Spleen (tissue), 11 donors: ENCODE measurements around the gene MAN1C1. TPM values are rescaled to one million over a fixed set of nuclear protein-coding genes. Genes with fewer than 3 reads are reported as not detected.

Source experiments
- DNase-seq: peaks from one replicate; pipeline ENCODE4 v3.0.0-alpha.2; 2020
- H3K27ac ChIP-seq, 8 donors: fragments of 200-600 bp; sonication (generic) in 7 of 8; 1 replicate in 4 of 8; 2 replicates in 4 of 8; pipeline versions ENCODE4 v1.5.0 to v1.8.0; 2016 to 2021; ENCODE audit warnings: inconsistent platforms in 4 of 8, mild to moderate bottlenecking in 4 of 8, moderate library complexity in 1 of 8
- H3K27me3 ChIP-seq, 7 donors: fragments of 200-600 bp; sonication (generic) in 6 of 7; replicated peaks in 1 of 7; 1 replicate in 4 of 7; 2 replicates in 3 of 7; pipeline versions ENCODE4 v1.5.0 to v1.8.0; 2016 to 2021; ENCODE audit warnings: inconsistent platforms in 3 of 7, mild to moderate bottlenecking in 1 of 7
- H3K36me3 ChIP-seq, 6 donors: fragments of 200-600 bp; sonication (generic) in 5 of 6; 1 replicate in 4 of 6; 2 replicates in 2 of 6; pipeline versions ENCODE4 v1.5.0 to v1.8.0; 2016 to 2021; ENCODE audit warnings: inconsistent platforms in 2 of 6
- H3K4me1 ChIP-seq, 6 donors: fragments of 200-600 bp; sonication (generic) in 5 of 6; 1 replicate in 3 of 6; 2 replicates in 3 of 6; pipeline versions ENCODE4 v1.5.0 to v1.8.0; 2016 to 2021; ENCODE audit warnings: inconsistent platforms in 3 of 6
- H3K4me3 ChIP-seq, 8 donors: fragments of 200-600 bp; sonication (generic) in 7 of 8; 1 replicate in 4 of 8; 2 replicates in 4 of 8; pipeline versions ENCODE4 v1.5.0 to v1.8.0; 2016 to 2021; ENCODE audit warnings: inconsistent platforms in 4 of 8, mild to moderate bottlenecking in 4 of 8, moderate library complexity in 2 of 8
- H3K9me3 ChIP-seq, 8 donors: fragments of 200-600 bp; sonication (generic) in 7 of 8; 1 replicate in 4 of 8; 2 replicates in 4 of 8; pipeline versions ENCODE4 v1.5.0 to v1.8.0; 2016 to 2021; ENCODE audit warnings: inconsistent platforms in 4 of 8
- POLR2A ChIP-seq, 3 donors: fragments of 450-650 bp; IDR thresholded peaks; one replicate each; pipeline ENCODE4 v1.5.1; 2017; ENCODE audit warnings: antibody characterized with exemption in 3 of 3, mild to moderate bottlenecking in 1 of 3
- POLR2AphosphoS5 ChIP-seq, 3 donors: sonication (generic); formaldehyde crosslinking; IDR thresholded peaks; one replicate each; pipeline ENCODE4 v1.5.1; 2017; ENCODE audit warnings: antibody characterized with exemption in 3 of 3
- WGBS, 5 donors: extraction: QIAGEN DNeasy Blood & Tissue Kit in 3 of 5; methylation state at CpG; one replicate each; pipeline versions ENCODE4 v1.1.5 to v1.1.7; 2013 to 2018; 5-methylcytosine and 5-hydroxymethylcytosine counted together
- intact Hi-C: fragments of 100-400 bp; cut with DNase I; formaldehyde crosslinking; loops from one replicate; pipeline ENCODE4 v1.15.0; 2023; ENCODE audit warnings: low total_unique reads
- polyA plus RNA-seq, 3 donors: library from polyadenylated mRNA; stranded (reverse); fragments of 200-250 nt; gene quantifications; one replicate each; pipeline ENCODE4 v1.2.1, GENCODE V29; 2013
- total RNA-seq, 7 donors: library from RNA; depleted of rRNA in 3 of 7; stranded (reverse); fragments of >200 nt in 3 of 7; fragmentation: NEBNext Ultra II Directional in 4 of 7; extraction: Animal tissue kit (Norgen Biotek cat#: 25700) in 4 of 7; gene quantifications; one replicate each; pipeline versions ENCODE4 v1.1.0 to v1.2.1, GENCODE V29; 2016 to 2021
- TF ChIP-seq, protein P1 (sequence below), 11 experiments: fragments of 200-600 bp in 7 of 11; fragments of 450-650 bp in 4 of 11; sonication (generic) in 4 of 11; IDR thresholded peaks in 8 of 11; conservative IDR thresholded peaks in 3 of 11; 1 replicate in 7 of 11; 2 replicates in 4 of 11; pipeline versions ENCODE4 v1.4.0 to v1.8.0; 2016 to 2021; ENCODE audit warnings: antibody characterized with exemption in 11 of 11, inconsistent platforms in 4 of 11, mild to moderate bottlenecking in 1 of 11
- donor health status: healthy with polysubstance abuse.
- donor health status: DM: no; HTN: no; CAD: no; lungs with moderate emphysema.
- donor health status: DM: no; HTN: no; CAD: no.
- donor health status: Bipolar disorder and iron deficiency.
- donor health status: healthy.
- donor health status: DM: no; HTN: no; CAD: no.
- donor health status: DM: yes; HTN: yes; CAD: no.

The MAN1C1 gene
- total and polyA plus RNA-seq, 10 donors, result 4.6 to 54.3 (median 41.1) TPM

DNA sequence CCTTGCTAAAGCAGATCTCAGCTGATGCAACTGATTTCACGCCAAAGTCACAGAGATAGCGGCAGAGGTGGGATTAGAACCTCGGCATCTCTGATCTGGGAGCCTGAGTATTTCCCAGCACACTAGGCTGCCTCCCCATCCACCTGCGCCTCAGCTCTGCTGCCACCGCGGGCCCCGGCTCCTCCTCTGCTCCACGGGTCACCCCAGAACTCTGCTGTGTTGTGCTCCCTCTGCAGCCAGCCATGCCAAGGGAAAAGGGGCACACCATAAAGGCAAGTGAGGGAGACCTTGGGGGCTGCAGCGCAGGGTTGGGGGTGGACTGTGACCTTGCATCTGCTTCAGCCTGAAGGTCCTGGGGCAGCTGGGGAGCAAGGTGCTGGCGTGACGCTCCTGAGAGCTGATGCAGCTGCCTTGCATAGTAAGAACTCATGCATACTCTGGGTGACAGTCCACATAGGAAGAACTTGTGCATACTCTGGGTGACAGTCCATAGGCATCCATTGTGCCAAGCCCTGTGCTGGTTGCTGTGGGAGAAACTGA is 68.7 kb downstream of the MAN1C1 start:
- peaks cover 0 to 50% (median 13%) of the 10 kb centered on the region in 6 donors for H3K4me1 ChIP-seq
- intact Hi-C loops, result no loop called here

DNA sequence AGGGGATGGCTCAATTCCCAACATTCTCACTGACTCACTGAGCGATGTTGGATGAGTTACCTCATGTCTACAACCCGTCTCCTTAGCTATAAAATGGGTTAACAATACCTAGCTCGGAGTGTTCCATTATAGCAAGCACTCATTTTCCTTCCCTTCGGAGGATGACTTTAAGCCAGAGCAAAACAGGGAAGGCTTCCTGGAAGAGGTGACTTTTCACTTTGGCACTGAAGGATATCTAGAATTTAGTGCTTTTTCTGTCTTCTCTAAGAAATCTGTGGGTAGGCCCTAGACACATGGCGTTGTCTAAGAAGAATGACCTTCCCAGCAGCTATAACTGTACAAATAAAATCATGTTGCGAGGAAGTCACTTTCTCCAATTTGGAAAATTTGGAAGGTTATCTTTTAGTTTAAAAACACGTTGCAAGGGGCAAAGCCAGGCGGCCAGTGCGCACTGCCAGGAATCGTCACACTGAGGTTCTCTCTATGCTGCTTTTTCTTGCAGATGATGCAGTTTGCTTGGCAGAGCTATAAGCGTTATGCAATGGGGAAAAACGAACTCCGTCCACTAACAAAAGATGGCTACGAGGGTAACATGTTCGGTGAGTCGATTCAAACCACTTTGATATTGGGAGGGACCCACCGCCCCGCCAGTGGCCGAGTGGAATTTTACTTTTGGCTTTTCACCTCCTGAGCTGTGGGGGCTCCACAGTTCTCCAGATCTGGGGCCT is 69.5 kb downstream of the MAN1C1 start:
- intact Hi-C loops, result no loop called here
- TF ChIP-seq, protein P1, sequence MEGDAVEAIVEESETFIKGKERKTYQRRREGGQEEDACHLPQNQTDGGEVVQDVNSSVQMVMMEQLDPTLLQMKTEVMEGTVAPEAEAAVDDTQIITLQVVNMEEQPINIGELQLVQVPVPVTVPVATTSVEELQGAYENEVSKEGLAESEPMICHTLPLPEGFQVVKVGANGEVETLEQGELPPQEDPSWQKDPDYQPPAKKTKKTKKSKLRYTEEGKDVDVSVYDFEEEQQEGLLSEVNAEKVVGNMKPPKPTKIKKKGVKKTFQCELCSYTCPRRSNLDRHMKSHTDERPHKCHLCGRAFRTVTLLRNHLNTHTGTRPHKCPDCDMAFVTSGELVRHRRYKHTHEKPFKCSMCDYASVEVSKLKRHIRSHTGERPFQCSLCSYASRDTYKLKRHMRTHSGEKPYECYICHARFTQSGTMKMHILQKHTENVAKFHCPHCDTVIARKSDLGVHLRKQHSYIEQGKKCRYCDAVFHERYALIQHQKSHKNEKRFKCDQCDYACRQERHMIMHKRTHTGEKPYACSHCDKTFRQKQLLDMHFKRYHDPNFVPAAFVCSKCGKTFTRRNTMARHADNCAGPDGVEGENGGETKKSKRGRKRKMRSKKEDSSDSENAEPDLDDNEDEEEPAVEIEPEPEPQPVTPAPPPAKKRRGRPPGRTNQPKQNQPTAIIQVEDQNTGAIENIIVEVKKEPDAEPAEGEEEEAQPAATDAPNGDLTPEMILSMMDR (IDR thresholded peaks at IDR 0.05 in 8 of 11, conservative IDR thresholded peaks at IDR 0.05 in 3 of 11), result no peak
- TF ChIP-seq POLR2AphosphoS5 (IDR thresholded peaks at IDR 0.05) (no peak), POLR2A (IDR thresholded peaks at IDR 0.05) (no peak)
- Histone ChIP-seq H3K4me3 (no peak overlapping the region), H3K27ac (no peak overlapping the region), H3K27me3 (no peaks in the 10 kb centered on the region), H3K4me1 (peaks cover 0 to 59% (median 13%) of the 10 kb centered on the region in 6 donors), H3K9me3 (no peaks in the 10 kb centered on the region), H3K36me3 (peaks cover 0 to 9% (median 0%) of the 10 kb centered on the region in 6 donors)
- WGBS, 5 donors, result 85 to 96% (median 94%) methylated on average over 19 of the region's 19 CpGs
- DNase-seq, result peak; percentile 16

More for the DNA sequence above, 68.7 kb downstream of the MAN1C1 start:
- Histone ChIP-seq H3K4me3 (no peak overlapping the region), H3K36me3 (peaks cover 0 to 9% (median 0%) of the 10 kb centered on the region in 6 donors), H3K9me3 (no peaks in the 10 kb centered on the region), H3K27ac (no peak overlapping the region), H3K27me3 (no peaks in the 10 kb centered on the region)
- WGBS, 5 donors, result 89 to 94% (median 94%) methylated on average over 11 of the region's 11 CpGs
- peak; percentile 54 for DNase-seq
- no peak for TF ChIP-seq POLR2AphosphoS5 (IDR thresholded peaks at IDR 0.05)
- no peak for TF ChIP-seq POLR2A (IDR thresholded peaks at IDR 0.05)
- TF ChIP-seq, protein P1 (IDR thresholded peaks at IDR 0.05 in 8 of 11, conservative IDR thresholded peaks at IDR 0.05 in 3 of 11), result no peak

DNA sequence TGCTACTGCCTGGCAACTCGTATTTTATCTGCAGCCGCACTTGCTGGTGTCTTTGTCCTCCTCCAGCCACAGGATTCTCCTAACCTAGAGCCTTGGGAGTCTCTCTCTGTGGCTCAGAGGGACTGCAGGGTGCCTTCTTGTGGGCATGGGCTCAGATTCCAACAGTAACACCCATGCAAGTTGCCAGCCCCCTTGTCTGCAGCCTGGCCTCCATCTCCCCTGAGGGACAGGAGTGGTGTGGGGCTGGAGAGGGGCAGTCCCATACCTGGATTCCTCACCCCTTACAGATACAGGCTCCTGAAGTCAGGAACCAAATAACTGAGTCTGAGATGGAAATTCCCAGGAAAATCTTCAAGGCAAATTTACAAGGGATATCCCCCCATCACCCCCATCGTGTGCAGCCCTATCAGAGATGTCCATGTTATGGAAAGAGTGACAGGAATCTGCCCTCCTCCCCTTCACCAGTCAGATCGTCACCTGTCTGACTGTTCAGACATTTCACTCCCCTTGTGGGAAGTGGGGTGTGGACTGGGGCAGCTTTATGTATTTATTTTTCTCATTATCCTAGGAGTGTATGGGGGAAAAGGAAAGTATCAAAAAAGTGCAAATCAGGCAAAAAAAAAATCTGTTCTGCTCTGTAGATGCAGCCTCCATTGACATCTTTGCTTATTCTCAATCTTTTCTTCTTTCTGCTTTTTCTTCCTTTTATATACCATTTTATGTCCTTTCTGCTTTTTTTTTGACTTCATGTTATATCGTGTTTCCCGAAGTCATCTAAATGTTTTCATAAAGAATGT is 70.8 kb downstream of the MAN1C1 start:
- H3K4me1 ChIP-seq, result peaks cover 0 to 67% (median 13%) of the 10 kb centered on the region in 6 donors
- H3K27ac ChIP-seq, result peak overlapping the region in 1 of 8 donors; percentile 34
- H3K36me3 ChIP-seq, result peaks cover 0 to 9% (median 0%) of the 10 kb centered on the region in 6 donors
- TF ChIP-seq, protein P1 (IDR thresholded peaks at IDR 0.05 in 8 of 11, conservative IDR thresholded peaks at IDR 0.05 in 3 of 11), result no peak
- TF ChIP-seq POLR2AphosphoS5 (IDR thresholded peaks at IDR 0.05) (no peak), POLR2A (IDR thresholded peaks at IDR 0.05) (no peak)
- H3K4me3 ChIP-seq, result no peak overlapping the region
- intact Hi-C loops, result no loop called here
- DNase-seq, result peak; percentile 50
- no peaks in the 10 kb centered on the region for H3K27me3 ChIP-seq
- H3K9me3 ChIP-seq, result no peaks in the 10 kb centered on the region
- WGBS, 5 donors, result 79 to 94% (median 86%) methylated on average over 6 of the region's 6 CpGs
